Anterior cingulate cortex (tissue), 58 donors: ENCODE data around the gene KIAA1671.
A peak's percentile ranks its signal among the peaks of the same experiment; 100 is the strongest.

Source experiments
- DNase-seq, 58 donors: peaks; one replicate each; lab custom pipeline; 2025; lab: John Stamatoyannopoulos, UW

The KIAA1671 gene

GRCh38 chr22:25030636-25031035 lies 78.1 kb downstream of the KIAA1671 start:
- DNase-seq = peak in 22 of 58 donors; percentile 7 to 63 (median 30)

- DNase-seq = no peak
Observed at GRCh38 chr22:25032066-25032465, 79.5 kb downstream of the KIAA1671 start.

GRCh38 chr22:25035715-25036114 lies 83.2 kb downstream of the KIAA1671 start:
- DNase-seq = no peak

- DNase-seq = no peak
Observed at GRCh38 chr22:25038239-25038638, 85.7 kb downstream of the KIAA1671 start.

DNA sequence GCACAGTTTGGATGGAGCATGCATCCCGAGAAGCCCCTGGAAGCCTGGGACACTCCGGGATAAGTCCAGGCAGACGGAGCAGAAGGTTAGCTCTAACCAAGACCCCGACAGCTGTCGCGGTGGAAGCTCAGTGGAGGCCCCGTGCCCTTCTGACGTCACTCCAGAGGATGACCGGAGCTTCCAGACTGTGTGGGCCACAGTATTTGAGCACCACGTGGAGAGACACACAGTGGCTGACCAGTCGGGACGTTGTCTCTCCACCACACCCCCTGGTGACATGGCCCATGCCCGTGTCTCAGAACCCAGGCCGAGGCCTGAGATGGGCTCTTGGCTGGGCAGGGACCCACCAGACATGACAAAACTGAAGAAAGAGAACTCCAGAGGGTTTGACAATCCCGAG lies 86.3 kb downstream of the KIAA1671 start:
- no peak for DNase-seq

GRCh38 chr22:25039255-25039654 lies 86.7 kb downstream of the KIAA1671 start:
- DNase-seq = no peak

- no peak for DNase-seq
Observed at GRCh38 chr22:25039754-25040153, 87.2 kb downstream of the KIAA1671 start.

DNA sequence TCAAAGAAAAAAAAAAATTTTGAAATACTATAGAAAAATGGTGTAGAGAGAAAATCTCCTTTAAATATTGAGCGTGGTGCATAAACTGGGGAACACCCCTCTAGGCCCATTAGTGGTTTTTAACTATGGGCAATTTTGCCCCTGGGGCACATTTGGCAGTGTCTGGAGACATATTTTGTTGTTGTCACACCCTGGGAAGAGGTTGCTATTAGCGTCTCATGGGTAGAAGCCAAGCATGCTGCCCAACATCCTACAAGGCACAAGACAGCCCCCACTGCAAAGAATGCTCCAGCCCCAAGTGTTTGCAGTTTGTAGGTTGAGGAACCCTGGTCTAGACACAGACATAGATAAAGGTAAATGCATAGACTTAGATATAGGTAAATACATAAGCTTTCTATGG lies 92.6 kb downstream of the KIAA1671 start:
- DNase-seq = peak in 3 of 58 donors; percentile 5 to 44 (median 26)

DNA sequence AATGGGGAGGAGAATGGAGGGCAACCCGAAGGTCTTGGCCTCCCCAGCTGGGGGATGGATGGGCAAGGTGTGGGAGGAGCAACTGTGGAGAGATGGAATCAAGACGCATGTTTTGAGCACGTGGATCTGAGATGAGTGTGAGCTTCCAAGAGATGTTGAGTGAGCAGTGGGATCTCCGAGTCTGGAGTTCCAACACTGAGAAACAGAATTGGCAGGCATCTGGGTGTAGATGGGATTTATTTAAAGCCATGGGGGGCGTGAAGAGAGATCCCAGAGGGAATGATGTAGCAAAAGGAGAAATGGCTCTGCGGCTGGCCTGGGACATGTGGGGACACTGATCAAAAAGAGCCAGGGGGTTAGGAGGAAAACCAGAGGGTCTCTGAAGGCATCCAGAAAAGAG lies 95.6 kb downstream of the KIAA1671 start:
- DNase-seq = peak in 3 of 58 donors; percentile 11 to 32 (median 15)

GRCh38 chr22:25048659-25049647 lies 96.4 kb downstream of the KIAA1671 start:
- DNase-seq = peak in 49 of 58 donors; percentile 7 to 81 (median 42)

DNA sequence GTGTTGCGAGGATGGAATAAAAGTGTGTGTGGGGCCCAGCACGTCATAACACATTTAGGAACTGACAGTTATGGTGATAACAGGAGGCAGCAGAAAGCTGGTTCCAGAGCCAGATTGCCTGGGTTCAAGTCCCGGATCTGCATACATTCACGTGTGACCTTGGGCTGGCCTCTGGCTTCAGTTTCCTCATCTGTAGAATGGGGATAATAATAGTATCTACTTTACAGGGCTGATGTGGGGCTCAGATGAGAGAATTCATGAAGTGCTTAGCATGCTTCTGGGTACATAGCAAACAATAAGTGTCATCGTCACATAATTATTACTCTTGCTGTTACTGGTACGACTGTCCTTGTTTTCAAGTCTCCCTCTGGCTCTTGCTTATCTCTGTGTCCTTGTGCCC lies 97.3 kb downstream of the KIAA1671 start:
- no peak for DNase-seq

- DNase-seq = no peak
Observed at GRCh38 chr22:25050566-25050965, 98.0 kb downstream of the KIAA1671 start.

DNA sequence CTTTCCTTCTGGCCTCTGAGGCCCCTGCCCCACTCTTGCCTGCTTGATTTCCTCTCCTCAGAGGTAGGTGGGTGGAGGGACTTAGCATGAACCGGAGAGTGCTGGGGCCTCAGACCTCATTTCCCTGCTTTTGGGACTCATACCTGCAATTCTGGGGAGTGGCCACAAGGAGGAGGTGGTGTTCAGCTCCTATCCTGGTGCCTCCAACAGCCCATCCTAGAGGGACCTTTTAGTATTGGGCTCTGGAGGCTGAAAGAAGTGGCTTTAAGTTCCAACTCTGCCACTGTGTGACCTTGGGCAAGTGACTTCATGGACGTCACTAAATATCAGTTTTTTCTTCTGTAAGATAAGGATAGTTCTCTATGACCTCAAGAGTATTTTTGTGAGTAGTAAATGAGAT lies 98.6 kb downstream of the KIAA1671 start:
- no peak for DNase-seq

GRCh38 chr22:25051983-25052710 lies 99.6 kb downstream of the KIAA1671 start:
- peak in 6 of 58 donors; percentile 3 to 19 (median 12) for DNase-seq

DNA sequence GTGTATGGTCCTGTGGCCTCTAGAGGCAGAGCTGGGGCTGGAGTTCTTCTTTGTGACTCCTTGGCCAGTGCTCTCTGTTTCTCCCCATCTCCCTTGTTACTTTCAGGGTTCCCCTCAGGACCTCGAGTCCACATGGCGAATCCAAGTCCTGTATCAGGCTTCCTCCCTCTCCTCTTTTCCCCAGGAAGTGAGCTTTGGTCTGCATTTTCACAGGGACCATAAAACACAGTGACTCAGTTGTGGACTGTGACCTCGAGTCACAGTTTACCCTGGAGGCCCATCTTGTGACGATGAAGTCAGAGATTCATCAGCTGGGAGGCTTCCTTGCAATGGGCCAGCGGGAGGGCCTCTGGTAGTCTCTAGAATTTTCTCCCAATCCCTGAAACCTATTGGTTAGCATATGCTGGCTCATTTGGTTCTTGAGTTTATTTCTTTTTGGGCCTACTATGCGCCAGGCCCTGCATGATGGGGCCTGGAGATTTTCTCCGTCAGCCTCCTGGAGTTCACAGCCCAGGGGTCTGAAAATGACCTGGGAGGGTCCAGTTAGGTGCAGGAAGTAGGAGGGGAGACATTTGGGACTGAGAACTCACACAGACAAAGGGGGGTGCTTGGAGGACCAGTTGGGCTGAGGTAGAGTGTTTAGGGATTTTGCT lies 100.8 kb downstream of the KIAA1671 start:
- no peak for DNase-seq

DNA sequence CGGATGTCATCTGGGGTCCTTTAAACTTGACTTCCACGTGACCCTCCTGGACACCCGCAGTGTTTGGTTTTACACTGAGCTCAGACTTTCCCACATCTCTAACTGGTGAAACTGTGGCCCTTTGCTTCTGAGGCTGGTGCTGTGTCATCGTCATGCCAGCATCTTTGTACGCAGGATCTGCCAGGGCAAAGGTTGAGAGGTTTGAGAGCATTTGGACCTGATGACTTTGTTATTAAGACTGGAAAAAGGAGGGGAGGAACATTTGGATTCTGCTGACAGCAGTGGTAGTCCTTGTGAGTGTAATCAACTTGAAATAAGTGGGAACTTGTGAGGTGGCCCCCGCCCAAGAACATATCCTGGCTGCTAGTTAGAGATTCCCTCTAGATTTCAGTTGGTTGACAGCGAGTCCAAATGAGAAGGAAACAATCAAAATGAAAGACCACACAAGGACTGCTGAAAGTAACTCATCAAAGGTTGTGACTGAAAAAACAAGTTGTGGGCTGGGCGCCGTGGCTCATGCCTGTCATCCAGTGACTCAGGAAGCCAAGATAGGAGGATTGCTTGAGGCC lies 102.5 kb downstream of the KIAA1671 start:
- peak in 32 of 58 donors; percentile 3 to 52 (median 26) for DNase-seq

DNA sequence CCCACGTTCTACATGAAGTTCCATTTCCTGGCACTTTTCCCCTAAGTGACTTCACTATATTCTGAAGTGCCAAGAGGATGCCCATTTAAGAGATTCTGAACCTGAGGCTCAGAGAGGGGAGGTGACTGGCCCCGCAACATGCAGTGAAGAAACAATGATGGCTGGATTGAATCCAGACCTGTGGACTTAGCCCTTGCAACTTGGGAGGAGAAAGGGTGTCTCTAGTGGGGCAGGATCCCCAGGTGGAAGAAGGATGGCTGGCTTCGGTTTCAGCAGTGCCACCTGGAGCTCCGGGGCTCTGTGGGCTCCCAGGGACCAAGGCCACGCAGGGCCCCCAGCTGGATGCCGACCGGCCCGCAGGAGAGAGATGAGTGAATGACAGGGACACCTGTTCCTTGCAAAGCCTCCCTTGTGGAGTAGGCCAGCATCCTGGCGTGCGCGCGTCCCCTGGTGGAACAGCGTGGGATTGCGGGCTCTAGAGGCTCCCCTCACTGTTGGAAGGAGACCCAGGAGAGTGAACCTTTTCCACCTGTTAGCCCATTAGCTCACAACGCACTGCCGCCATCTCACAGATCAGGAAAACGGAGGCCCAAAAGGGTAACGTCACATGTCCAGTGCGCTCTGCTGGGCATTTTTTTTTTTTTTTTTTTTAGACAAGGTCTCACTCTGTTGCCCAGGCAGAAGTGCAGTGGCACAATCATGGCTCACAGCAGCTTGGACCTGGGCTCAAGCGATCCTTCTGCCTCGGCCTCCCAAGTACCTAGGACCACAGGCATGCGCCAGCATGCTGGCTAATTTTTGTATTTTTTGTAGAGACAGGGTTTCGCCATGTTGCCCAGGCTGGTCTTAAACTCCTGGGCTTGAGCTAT lies 104.7 kb downstream of the KIAA1671 start:
- DNase-seq = peak in 44 of 58 donors; percentile 6 to 75 (median 30)

- no peak for DNase-seq
Observed at GRCh38 chr22:25059438-25059837, 106.9 kb downstream of the KIAA1671 start.

GRCh38 chr22:25060522-25061071 lies 108.1 kb downstream of the KIAA1671 start:
- no peak for DNase-seq
